ENCODE measurements around the gene CNTN2. TPM values are rescaled to one million over a fixed set of nuclear protein-coding genes. Genes with fewer than 3 reads are reported as not detected.

The CNTN2 gene
- total and polyA plus RNA-seq, 2 of the 8 experiments (the other 6 are each of a cell fraction or from before 2014, with no cell fraction given): 1.2 to 3.9 TPM

DNA sequence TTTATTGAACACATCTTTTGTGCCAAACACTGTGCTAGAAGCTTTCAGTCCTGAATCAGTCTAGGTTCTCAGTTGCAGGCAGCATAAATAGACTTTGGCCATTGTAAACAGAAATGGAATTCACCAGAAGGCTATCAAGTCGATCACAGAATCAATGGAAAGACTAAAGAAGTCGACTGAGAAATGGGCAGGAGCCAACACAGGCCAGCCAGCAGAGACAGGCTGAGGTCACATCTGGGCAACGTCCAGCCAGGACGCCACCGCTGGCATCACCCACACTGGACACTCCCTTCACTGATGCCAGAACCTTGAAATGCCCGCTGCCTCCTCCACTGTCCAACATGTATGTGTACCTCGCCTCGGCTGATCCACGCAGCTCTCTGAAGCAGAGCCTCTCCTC lies 5.5 kb upstream of the CNTN2 start:
- H4K20me1 ChIP-seq (replicated peaks in 1 of 2; ENCODE audit: control insufficient read depth in 1 of 2, insufficient read depth in 2 of 2, low read length in 2 of 2): no peaks in the 10 kb centered on the region
- no peak overlapping the region for H2AFZ ChIP-seq (ENCODE audit: low read length)
- no peaks in the 10 kb centered on the region for H3K4me1 ChIP-seq (replicated peaks in 1 of 4; ENCODE audit: control insufficient read depth in 3 of 4, insufficient read depth in 4 of 4, low read length in 3 of 4)
- no peak overlapping the region for H4K5ac ChIP-seq (ENCODE audit: insufficient read length, low read depth, low read length)
- TF ChIP-seq POLR2AphosphoS5 (IDR thresholded peaks at IDR 0.05; ENCODE audit: low read depth, low read length): no peak
- TF ChIP-seq SAP30 (IDR thresholded peaks at IDR 0.05; ENCODE audit: insufficient read depth, insufficient replicate concordance, low read length): no peak
- TF ChIP-seq ASH2L (IDR thresholded peaks at IDR 0.05; ENCODE audit: low read length): no peak
- no peak for TF ChIP-seq TCF12 (IDR thresholded peaks at IDR 0.05; ENCODE audit: low read depth, low read length)
- TF ChIP-seq EGR1 (IDR thresholded peaks at IDR 0.05; ENCODE audit: borderline replicate concordance, low read depth, low read length): no peak
- TF ChIP-seq, protein P1, sequence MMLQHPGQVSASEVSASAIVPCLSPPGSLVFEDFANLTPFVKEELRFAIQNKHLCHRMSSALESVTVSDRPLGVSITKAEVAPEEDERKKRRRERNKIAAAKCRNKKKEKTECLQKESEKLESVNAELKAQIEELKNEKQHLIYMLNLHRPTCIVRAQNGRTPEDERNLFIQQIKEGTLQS (IDR thresholded peaks at IDR 0.05; ENCODE audit: insufficient read depth, low read depth, low read length): no peak
- no peak for TF ChIP-seq FOSL1 (IDR thresholded peaks at IDR 0.05; ENCODE audit: insufficient read depth, low read depth, low read length)
- TF ChIP-seq RBBP5 (IDR thresholded peaks at IDR 0.05; ENCODE audit: borderline replicate concordance, low read depth, low read length): no peak
- ChIA-PET POLR2A (ENCODE audit: partially characterized antibody) (interaction anchor here (1.6 kb wide), 1 partner anchor 8 kb away, joined by 4 read pairs; no protein-coding TSS in a partner anchor), CTCF (ENCODE audit: partially characterized antibody) (interaction anchor here (1.1 to 33.2 kb wide), 7 partner anchors 9 to 206 kb away, joined by 3 to 531 read pairs (median 4); no protein-coding TSS in a partner anchor)
- no peak overlapping the region for H3K4me2 ChIP-seq (ENCODE audit: insufficient read depth in 1 of 2, low read depth in 2 of 2, low read length in 2 of 2)
- no peak overlapping the region for H2BK15ac ChIP-seq (ENCODE audit: low read length)
- no peaks in the 10 kb centered on the region for H3K79me1 ChIP-seq (ENCODE audit: low read depth, low read length)
- H3K9me3 ChIP-seq (ENCODE audit: insufficient read depth in 2 of 2, low read depth in 1 of 2, low read length in 1 of 2): no peaks in the 10 kb centered on the region
- H3K23me2 ChIP-seq (ENCODE audit: low read depth, low read length): no peaks in the 10 kb centered on the region
- no peak overlapping the region for H3K14ac ChIP-seq (ENCODE audit: insufficient read length)
- no peak overlapping the region for H2BK5ac ChIP-seq (ENCODE audit: low read depth, low read length)
- H3K18ac ChIP-seq (ENCODE audit: extremely low read depth, low read length): no peak overlapping the region
- H4K8ac ChIP-seq (ENCODE audit: extremely low read depth, insufficient read depth, low read length): no peak overlapping the region
- H2BK20ac ChIP-seq (ENCODE audit: low read length): no peak overlapping the region
- FAIRE-seq (no peak), DNase-seq (ENCODE audit: low read depth in 1 of 2, low spot score in 2 of 2) (no peak)
- H3K4me3 ChIP-seq (ENCODE audit: extremely low read depth in 1 of 4, insufficient read depth in 2 of 4, low read depth in 3 of 4, low read length in 4 of 4): no peak overlapping the region
- H2BK120ac ChIP-seq (replicated peaks; ENCODE audit: low read depth, low read length): no peak overlapping the region
- no peaks in the 10 kb centered on the region for H3K36me3 ChIP-seq (ENCODE audit: control insufficient read depth in 2 of 4, insufficient read depth in 4 of 4, low read length in 3 of 4)
- H4K91ac ChIP-seq (replicated peaks; ENCODE audit: insufficient read length, low read length): no peak overlapping the region
- peaks cover 0 to 13% (median 7%) of the 10 kb centered on the region in 4 experiments; a peak in 5 of 7 replicates for H3K27me3 ChIP-seq (replicated peaks in 1 of 4; ENCODE audit: control insufficient read depth in 3 of 4, extremely low read depth in 1 of 4, insufficient read depth in 3 of 4, low read length in 3 of 4)
- H3K4ac ChIP-seq (replicated peaks; ENCODE audit: insufficient read length, low read depth, low read length): no peak overlapping the region
- WGBS, 2 experiments (ENCODE audit: extremely low coverage in 1 of 2, insufficient coverage in 1 of 2, insufficient read length in 1 of 2, insufficient replicate concordance in 2 of 2, low coverage in 1 of 2, low lambda C conversion rate in 2 of 2, missing lambda C conversion rate in 1 of 2): 91% methylated on average over 9 of the region's 9 CpGs; no CpG with 5 or more reads in 1 of the 2 experiments
- no peaks in the 10 kb centered on the region for H3K79me2 ChIP-seq (ENCODE audit: control insufficient read depth in 1 of 2, insufficient read depth in 2 of 2, low read length in 2 of 2)
- H3K56ac ChIP-seq (replicated peaks; ENCODE audit: insufficient read length, low read depth, low read length): no peak overlapping the region
- no peak overlapping the region for H2AK5ac ChIP-seq (ENCODE audit: low read depth, low read length)
- H3K27ac ChIP-seq (ENCODE audit: low read depth, low read length): no peak overlapping the region
- H3K23ac ChIP-seq (ENCODE audit: insufficient read length): no peak overlapping the region
- no peak overlapping the region for H3K9ac ChIP-seq (replicated peaks in 1 of 4; ENCODE audit: extremely low read depth in 1 of 4, low read depth in 3 of 4, low read length in 3 of 4)
- H2BK12ac ChIP-seq (ENCODE audit: low read depth, low read length): no peak overlapping the region

Data from H1 (cell line).